NCI-H2227 treated with DMSO at 0.1 percent for 48 hours (cell line): ENCODE results near the gene CD209.
"Not testable (repeated sequence)": the region's sequence is repeated elsewhere in the genome, so short reads cannot be mapped to it uniquely, and the experiment has no call there.

Experiments
- DNase-seq: peaks from one replicate; lab custom pipeline; 2025; lab: John Stamatoyannopoulos, UW

The CD209 gene

GRCh38 chr19:7767487-7767886 is 20.2 kb upstream of the CD209 start:
- no peak for DNase-seq

GRCh38 chr19:7766535-7766934 is 19.2 kb upstream of the CD209 start:
- DNase-seq, result no peak

GRCh38 chr19:7765043-7765442 is 17.7 kb upstream of the CD209 start:
- DNase-seq, result not testable (repeated sequence)

GRCh38 chr19:7764157-7764556 is 16.8 kb upstream of the CD209 start:
- not testable (repeated sequence) for DNase-seq

- DNase-seq, result no peak
Observed at GRCh38 chr19:7763696-7764095, 16.4 kb upstream of the CD209 start.

- no peak for DNase-seq
Observed at GRCh38 chr19:7762719-7763293, 15.5 kb upstream of the CD209 start, which contains the start of gene CLEC4M. Gene CLEC4M, plus strand, starts transcription at chr19:7763243. Its CDS starts 24 bp downstream, at chr19:7763267.

GRCh38 chr19:7759156-7759555 is 11.8 kb upstream of the CD209 start:
- DNase-seq, result no peak

GRCh38 chr19:7757358-7757757 is 10.0 kb upstream of the CD209 start:
- DNase-seq, result no peak

GRCh38 chr19:7756258-7756657 is 8.9 kb upstream of the CD209 start:
- DNase-seq, result no peak

GRCh38 chr19:7751157-7751783 is 3.9 kb upstream of the CD209 start:
- DNase-seq, result no peak

- no peak for DNase-seq
Observed at GRCh38 chr19:7748756-7749155, 1.4 kb upstream of the CD209 start.

GRCh38 chr19:7748171-7748570 is 837 bp upstream of the CD209 start:
- no peak for DNase-seq

GRCh38 chr19:7746306-7746705 is 1.0 kb downstream of the CD209 start:
- DNase-seq, result not testable (repeated sequence)

GRCh38 chr19:7744871-7745650 is 2.3 kb downstream of the CD209 start:
- DNase-seq, result no peak

GRCh38 chr19:7744199-7744786 is 3.0 kb downstream of the CD209 start:
- no peak for DNase-seq

GRCh38 chr19:7743425-7743841 is 3.9 kb downstream of the CD209 start:
- no peak for DNase-seq

- no peak for DNase-seq
Observed at GRCh38 chr19:7742991-7743390, 4.3 kb downstream of the CD209 start.

- no peak for DNase-seq
Observed at GRCh38 chr19:7742575-7742974, 4.8 kb downstream of the CD209 start.

- DNase-seq, result no peak
Observed at GRCh38 chr19:7740682-7741054, 6.7 kb downstream of the CD209 start.

GRCh38 chr19:7739801-7740681 is 7.3 kb downstream of the CD209 start:
- no peak for DNase-seq

GRCh38 chr19:7739211-7739755 is 8.1 kb downstream of the CD209 start:
- no peak for DNase-seq

GRCh38 chr19:7738023-7738422 is 9.3 kb downstream of the CD209 start:
- no peak for DNase-seq
